ENCODE data around the gene EMC10. TPM values are rescaled to one million over a fixed set of nuclear protein-coding genes. Genes with fewer than 3 reads are reported as not detected.

The EMC10 gene
- total RNA-seq, 1 experiment from 2014 or later = 109 TPM

DNA sequence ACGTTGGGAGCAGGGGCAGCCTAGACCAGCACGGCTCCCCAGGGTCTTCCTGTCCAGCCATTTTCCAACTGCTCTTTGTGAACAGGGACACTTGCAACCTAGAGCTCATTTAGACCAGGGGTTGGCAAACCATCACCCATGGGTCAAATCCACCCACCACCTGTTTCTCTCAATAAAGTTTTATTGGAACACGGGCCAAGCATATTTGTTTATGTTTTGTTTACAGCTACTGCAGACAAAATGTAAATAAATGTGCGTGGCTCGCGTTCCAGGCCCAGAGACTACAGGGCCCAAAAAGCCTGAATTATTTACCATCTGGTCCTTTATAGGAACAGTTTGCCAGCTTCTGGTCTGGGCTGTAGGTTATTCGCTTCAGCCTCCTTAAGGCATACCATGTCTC is 13.3 kb upstream of the EMC10 start:
- Histone ChIP-seq H2BK12ac (ENCODE audit: insufficient read length, low read depth, low read length) (no peak overlapping the region), H3K18ac (ENCODE audit: insufficient read length, low read depth, low read length) (no peak overlapping the region), H3K14ac (ENCODE audit: insufficient read depth, low read length) (no peak overlapping the region; the same call in 1 of the 2 replicates), H3T11ph (ENCODE audit: low read length) (no peak overlapping the region), H3K56ac (ENCODE audit: insufficient read length, low read depth, low read length) (no peak overlapping the region), H3K27ac (ENCODE audit: insufficient read length, low read depth, low read length) (no peak overlapping the region), H3K9ac (ENCODE audit: extremely low read depth, insufficient read length, low read length) (no peak overlapping the region), H4K20me1 (ENCODE audit: control insufficient read depth, insufficient read depth, insufficient read length) (no peaks in the 10 kb centered on the region), H3K4ac (ENCODE audit: low read depth, low read length) (no peak overlapping the region), H3K79me1 (ENCODE audit: insufficient read depth, low read depth, low read length, poor library complexity, severe bottlenecking) (no peaks in the 10 kb centered on the region), H3K23me2 (ENCODE audit: insufficient read length, low read depth, low read length, poor library complexity, severe bottlenecking) (no peaks in the 10 kb centered on the region), H2AK5ac (ENCODE audit: insufficient read length, low read length) (no peak overlapping the region), H2BK120ac (ENCODE audit: low read depth, low read length, poor library complexity, severe bottlenecking) (no peak overlapping the region), H2BK15ac (ENCODE audit: low read depth, low read length) (no peak overlapping the region), H2BK20ac (ENCODE audit: low read depth, low read length, poor library complexity, severe bottlenecking) (no peak overlapping the region), H3K27me3 (ENCODE audit: insufficient read depth, low read length) (no peaks in the 10 kb centered on the region), H3K23ac (ENCODE audit: insufficient read length, low read depth, low read length) (no peak overlapping the region), H4K91ac (ENCODE audit: insufficient read length, low read depth, low read length) (no peak overlapping the region), H3K9me3 (ENCODE audit: control insufficient read depth, low read depth, low read length) (no peaks in the 10 kb centered on the region), H3K79me2 (ENCODE audit: insufficient read depth, low read length) (no peaks in the 10 kb centered on the region), H4K8ac (replicated peaks; ENCODE audit: insufficient read length, low read depth, low read length) (no peak overlapping the region), H3K4me2 (ENCODE audit: insufficient read depth, insufficient read length, low read length) (no peak overlapping the region), H2BK5ac (ENCODE audit: insufficient read length, low read length) (no peak overlapping the region), H2AFZ (ENCODE audit: low read length) (no peak overlapping the region), H3K4me1 (ENCODE audit: insufficient read depth, low read length) (no peaks in the 10 kb centered on the region), H4K5ac (ENCODE audit: insufficient read length, low read depth, low read length) (no peak overlapping the region)
- peaks cover 9 to 12% of the 10 kb centered on the region in 2 experiments for H3K4me1 Mint-ChIP-seq
- no peak for DNase-seq
- no peaks in the 10 kb centered on the region; a peak in 1 of 7 replicates for H3K36me3 Mint-ChIP-seq (ENCODE audit: insufficient read depth in 1 of 3, low read depth in 3 of 3)
- no peak overlapping the region for H3K27ac Mint-ChIP-seq
- no peak for TF ChIP-seq CTCF (conservative IDR thresholded peaks at IDR 0.05)
- peaks cover 7% of the 10 kb centered on the region for H3K27me3 Mint-ChIP-seq (ENCODE audit: low read depth)
- no peaks in the 10 kb centered on the region; a peak in 1 of 5 replicates for H3K9me3 Mint-ChIP-seq
- H3K4me3 Mint-ChIP-seq = no peak overlapping the region
- WGBS (ENCODE audit: extremely low coverage, insufficient read length, low lambda C conversion rate) = no CpG with 5 or more reads among the region's 7 CpGs
